ENCODE results near the gene FAM200A. TPM values are rescaled to one million over a fixed set of nuclear protein-coding genes. Genes with fewer than 3 reads are reported as not detected.

Gene FAM200A
- total and polyA plus RNA-seq, 2 of the 8 experiments (the other 6 are each of a cell fraction or from before 2014, with no cell fraction given), result 4.3 to 7.5 TPM

DNA sequence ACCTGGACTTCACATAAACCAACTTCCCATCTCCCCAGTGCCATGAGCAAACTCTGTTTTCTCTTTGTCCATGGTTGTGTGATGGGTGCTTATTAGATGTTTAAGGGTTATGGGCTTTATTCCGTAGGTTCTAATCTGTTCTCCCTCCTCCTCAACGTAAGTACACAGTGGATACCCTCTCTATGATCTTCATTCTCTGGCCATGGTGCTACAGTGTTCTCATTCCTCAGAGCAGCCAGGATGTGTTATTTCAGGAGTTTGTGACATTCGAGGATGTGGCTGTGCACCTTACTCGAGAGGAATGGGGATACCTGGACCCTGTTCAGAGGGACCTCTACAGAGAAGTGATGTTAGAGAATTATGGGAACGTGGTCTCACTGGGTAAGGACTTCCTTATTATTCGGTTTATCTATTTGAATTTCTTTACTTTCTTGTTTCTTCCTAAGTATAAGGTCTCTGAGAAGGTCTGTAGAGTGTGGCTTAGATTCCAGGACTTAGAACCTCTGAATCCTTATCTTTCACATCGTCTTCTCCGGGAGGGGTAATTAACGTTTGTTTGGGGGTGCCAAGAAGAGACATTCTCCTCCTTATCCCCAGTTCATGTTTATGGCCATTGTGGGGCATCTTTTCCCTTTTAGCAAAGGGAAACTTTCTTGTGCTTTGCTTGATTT, 10.3 kb upstream of the FAM200A start:
- H2BK120ac ChIP-seq (replicated peaks; ENCODE audit: low read depth, low read length), result no peak overlapping the region
- peaks cover 3% of the 10 kb centered on the region for H3K23me2 ChIP-seq (ENCODE audit: low read depth, low read length)
- no peak overlapping the region for H3K56ac ChIP-seq (replicated peaks; ENCODE audit: insufficient read length, low read depth, low read length)
- no peak overlapping the region for H4K91ac ChIP-seq (replicated peaks; ENCODE audit: insufficient read length, low read length)
- no peaks in the 10 kb centered on the region for H3K9me3 ChIP-seq (ENCODE audit: insufficient read depth in 2 of 2, low read depth in 1 of 2, low read length in 1 of 2)
- no peak overlapping the region for H3K4ac ChIP-seq (replicated peaks; ENCODE audit: insufficient read length, low read depth, low read length)
- H3K18ac ChIP-seq (ENCODE audit: extremely low read depth, low read length), result no peak overlapping the region
- FAIRE-seq (no peak), DNase-seq (ENCODE audit: low read depth in 1 of 2, low spot score in 2 of 2) (no peak)
- no peak overlapping the region for H2BK20ac ChIP-seq (ENCODE audit: low read length)
- H2BK15ac ChIP-seq (ENCODE audit: low read length), result no peak overlapping the region
- H2BK5ac ChIP-seq (ENCODE audit: low read depth, low read length), result no peak overlapping the region
- H3K4me1 ChIP-seq (replicated peaks in 1 of 4; ENCODE audit: control insufficient read depth in 3 of 4, insufficient read depth in 4 of 4, low read length in 3 of 4), result peaks cover 0 to 4% (median 0%) of the 10 kb centered on the region in 4 experiments; a peak in 5 of 7 replicates
- TF ChIP-seq CHD2 (IDR thresholded peaks at IDR 0.05; ENCODE audit: low read length) (no peak), CTBP2 (IDR thresholded peaks at IDR 0.05; ENCODE audit: borderline replicate concordance, insufficient read depth, insufficient read length, low read length) (no peak), ASH2L (IDR thresholded peaks at IDR 0.05; ENCODE audit: low read length) (no peak), GTF2F1 (IDR thresholded peaks at IDR 0.05; ENCODE audit: borderline replicate concordance, low read depth, low read length) (no peak), YY1 (IDR thresholded peaks at IDR 0.05; ENCODE audit: low read depth, low read length) (no peak), CHD1 (IDR thresholded peaks at IDR 0.05; ENCODE audit: low read depth, low read length) (no peak)
- no peak overlapping the region for H3K9ac ChIP-seq (replicated peaks in 1 of 4; ENCODE audit: extremely low read depth in 1 of 4, low read depth in 3 of 4, low read length in 3 of 4)
- H3K4me3 ChIP-seq (ENCODE audit: extremely low read depth in 1 of 4, insufficient read depth in 2 of 4, low read depth in 3 of 4, low read length in 4 of 4), result no peak overlapping the region
- ChIA-PET CTCF (ENCODE audit: partially characterized antibody) (interaction anchor here (0.8 kb wide), 1 partner anchor 41 kb away, joined by 3 read pairs; no protein-coding TSS in a partner anchor), POLR2A (ENCODE audit: partially characterized antibody) (interaction anchor here (0.9 kb wide), 1 partner anchor 11 kb away, joined by 4 read pairs; no protein-coding TSS in a partner anchor)
- H4K20me1 ChIP-seq (replicated peaks in 1 of 2; ENCODE audit: control insufficient read depth in 1 of 2, insufficient read depth in 2 of 2, low read length in 2 of 2), result peaks cover 0 to 15% of the 10 kb centered on the region in 2 experiments
- WGBS, 2 experiments (ENCODE audit: extremely low coverage in 1 of 2, insufficient coverage in 1 of 2, insufficient read length in 1 of 2, insufficient replicate concordance in 2 of 2, low coverage in 1 of 2, low lambda C conversion rate in 2 of 2, missing lambda C conversion rate in 1 of 2), result 90% methylated on average over 9 of the region's 9 CpGs; no CpG with 5 or more reads in 1 of the 2 experiments
- no peak overlapping the region for H3K23ac ChIP-seq (ENCODE audit: insufficient read length)
- H3K27me3 ChIP-seq (replicated peaks in 1 of 4; ENCODE audit: control insufficient read depth in 3 of 4, extremely low read depth in 1 of 4, insufficient read depth in 3 of 4, low read length in 3 of 4), result no peaks in the 10 kb centered on the region
- H4K5ac ChIP-seq (ENCODE audit: insufficient read length, low read depth, low read length), result no peak overlapping the region
- no peak overlapping the region for H3K14ac ChIP-seq (ENCODE audit: insufficient read length)
- H3K27ac ChIP-seq (ENCODE audit: low read depth, low read length), result no peak overlapping the region
- peaks cover 18 to 55% (median 37%) of the 10 kb centered on the region in 4 experiments for H3K36me3 ChIP-seq (ENCODE audit: control insufficient read depth in 2 of 4, insufficient read depth in 4 of 4, low read length in 3 of 4)
- H4K8ac ChIP-seq (ENCODE audit: extremely low read depth, insufficient read depth, low read length), result no peak overlapping the region
- H2AFZ ChIP-seq (ENCODE audit: low read length), result no peak overlapping the region
- no peak overlapping the region for H2BK12ac ChIP-seq (ENCODE audit: low read depth, low read length)
- H3K79me2 ChIP-seq (ENCODE audit: control insufficient read depth in 1 of 2, insufficient read depth in 2 of 2, low read length in 2 of 2), result peaks cover 5 to 38% of the 10 kb centered on the region in 2 experiments
- H2AK5ac ChIP-seq (ENCODE audit: low read depth, low read length), result no peak overlapping the region
- H3K79me1 ChIP-seq (ENCODE audit: low read depth, low read length), result peaks cover 7% of the 10 kb centered on the region
- no peak overlapping the region for H3K4me2 ChIP-seq (ENCODE audit: insufficient read depth in 1 of 2, low read depth in 2 of 2, low read length in 2 of 2)

Data from H1 (cell line).